ENCODE data around the gene LAGE3.

Gene LAGE3

GRCh38 chrX:154485150-154486051 lies 6.3 kb upstream of the LAGE3 start:
- ChIA-PET POLR2A (interaction anchor here (1.1 kb wide), 1 partner anchor 31 kb away, joined by 3 read pairs; the partner anchor contains the start of gene FAM3A), CTCF (interaction anchor here (0.7 to 1.7 kb wide), 4 partner anchors 8 to 45 kb away, joined by 3 to 7 read pairs (median 4); no protein-coding TSS in a partner anchor)
- WGBS (ENCODE audit: insufficient coverage) = 74% methylated on average over 25 of the region's 35 CpGs
- Histone ChIP-seq H3K36me3 (ENCODE audit: control insufficient read depth in 4 of 4, insufficient read depth in 4 of 4, low read length in 3 of 4) (peaks cover 0 to 23% (median 10%) of the 10 kb centered on the region in 4 experiments), H3K4me1 (ENCODE audit: control extremely low read depth in 1 of 4, control insufficient read depth in 4 of 4, insufficient read depth in 4 of 4, low read length in 3 of 4) (peaks cover 0 to 36% (median 26%) of the 10 kb centered on the region in 4 experiments), H3K27ac (ENCODE audit: insufficient read depth in 1 of 2, low read depth in 1 of 2, low read length in 2 of 2, poor library complexity in 1 of 2, severe bottlenecking in 2 of 2) (peak overlapping the region in 1 of 2 experiments; percentile 66), H3K27me3 (replicated peaks in 2 of 5; ENCODE audit: control insufficient read depth in 4 of 5, insufficient read depth in 5 of 5, low read length in 4 of 5) (peaks cover 0 to 4% (median 0%) of the 10 kb centered on the region in 5 experiments), H3K4me3 (ENCODE audit: control insufficient read depth in 1 of 7, extremely low read depth in 1 of 7, insufficient read depth in 4 of 7, low read depth in 2 of 7, low read length in 6 of 7) (peak overlapping the region in 6 of 7 experiments; percentile 46 to 76 (median 66)), H3K9me3 (ENCODE audit: control extremely low read depth in 1 of 5, control insufficient read depth in 4 of 5, insufficient read depth in 2 of 5, low read depth in 1 of 5, low read length in 4 of 5) (peaks cover 0 to 3% (median 0%) of the 10 kb centered on the region in 5 experiments)
- no peak for DNase-seq

- DNase-seq = peak in 1 of 3 donors; percentile 27
- Histone ChIP-seq H3K4me3 (ENCODE audit: control insufficient read depth in 1 of 7, extremely low read depth in 1 of 7, insufficient read depth in 4 of 7, low read depth in 2 of 7, low read length in 6 of 7) (no peak overlapping the region), H3K9me3 (ENCODE audit: control extremely low read depth in 1 of 5, control insufficient read depth in 4 of 5, insufficient read depth in 2 of 5, low read depth in 1 of 5, low read length in 4 of 5) (peaks cover 0 to 3% (median 0%) of the 10 kb centered on the region in 5 experiments), H3K4me1 (ENCODE audit: control extremely low read depth in 1 of 4, control insufficient read depth in 4 of 4, insufficient read depth in 4 of 4, low read length in 3 of 4) (peaks cover 0 to 37% (median 27%) of the 10 kb centered on the region in 4 experiments), H3K36me3 (ENCODE audit: control insufficient read depth in 4 of 4, insufficient read depth in 4 of 4, low read length in 3 of 4) (peaks cover 0 to 23% (median 10%) of the 10 kb centered on the region in 4 experiments), H3K27ac (ENCODE audit: insufficient read depth in 1 of 2, low read depth in 1 of 2, low read length in 2 of 2, poor library complexity in 1 of 2, severe bottlenecking in 2 of 2) (peak overlapping the region in 1 of 2 experiments; percentile 73), H3K27me3 (replicated peaks in 2 of 5; ENCODE audit: control insufficient read depth in 4 of 5, insufficient read depth in 5 of 5, low read length in 4 of 5) (peaks cover 0 to 4% (median 0%) of the 10 kb centered on the region in 5 experiments)
- POLR2A ChIA-PET = interaction anchor here (0.7 to 1.1 kb wide), 2 partner anchors 32 to 513 kb away, joined by 3 to 4 read pairs; partner anchors contain the start of genes FAM3A and HCFC1
- CTCF ChIA-PET = interaction anchor here (0.8 to 1.7 kb wide), 2 partner anchors 43 to 46 kb away, joined by 3 to 5 read pairs; no protein-coding TSS in a partner anchor
- 84% methylated on average over 12 of the region's 16 CpGs for WGBS (ENCODE audit: insufficient coverage)
These were observed 5.4 kb upstream of the LAGE3 start for GRCh38 chrX:154484255-154485149.

- H3K27ac ChIP-seq (ENCODE audit: insufficient read depth in 1 of 2, low read depth in 1 of 2, low read length in 2 of 2, poor library complexity in 1 of 2, severe bottlenecking in 2 of 2) = no peak overlapping the region
- DNase-seq = no peak
- peaks cover 0 to 38% (median 30%) of the 10 kb centered on the region in 4 experiments for H3K4me1 ChIP-seq (ENCODE audit: control extremely low read depth in 1 of 4, control insufficient read depth in 4 of 4, insufficient read depth in 4 of 4, low read length in 3 of 4)
- peaks cover 0 to 4% (median 0%) of the 10 kb centered on the region in 5 experiments for H3K27me3 ChIP-seq (replicated peaks in 2 of 5; ENCODE audit: control insufficient read depth in 4 of 5, insufficient read depth in 5 of 5, low read length in 4 of 5)
- ChIA-PET POLR2A (interaction anchor here (0.7 kb wide), 1 partner anchor 512 kb away, joined by 4 read pairs; the partner anchor contains the start of gene HCFC1), CTCF (interaction anchor here (1.7 kb wide), 1 partner anchor 44 kb away, joined by 5 read pairs; no protein-coding TSS in a partner anchor)
- H3K36me3 ChIP-seq (ENCODE audit: control insufficient read depth in 4 of 4, insufficient read depth in 4 of 4, low read length in 3 of 4) = peaks cover 0 to 19% (median 9%) of the 10 kb centered on the region in 4 experiments
- H3K9me3 ChIP-seq (ENCODE audit: control extremely low read depth in 1 of 5, control insufficient read depth in 4 of 5, insufficient read depth in 2 of 5, low read depth in 1 of 5, low read length in 4 of 5) = peaks cover 0 to 3% (median 0%) of the 10 kb centered on the region in 5 experiments
- WGBS (ENCODE audit: insufficient coverage) = 74% methylated on average over 5 of the region's 7 CpGs
- H3K4me3 ChIP-seq (ENCODE audit: control insufficient read depth in 1 of 7, extremely low read depth in 1 of 7, insufficient read depth in 4 of 7, low read depth in 2 of 7, low read length in 6 of 7) = no peak overlapping the region
These were observed 4.2 kb upstream of the LAGE3 start for GRCh38 chrX:154483325-154483724.

- Histone ChIP-seq H3K4me1 (ENCODE audit: control extremely low read depth in 1 of 4, control insufficient read depth in 4 of 4, insufficient read depth in 4 of 4, low read length in 3 of 4) (peaks cover 0 to 43% (median 30%) of the 10 kb centered on the region in 4 experiments), H3K9me3 (ENCODE audit: control extremely low read depth in 1 of 5, control insufficient read depth in 4 of 5, insufficient read depth in 2 of 5, low read depth in 1 of 5, low read length in 4 of 5) (peaks cover 0 to 3% (median 0%) of the 10 kb centered on the region in 5 experiments), H3K27ac (ENCODE audit: insufficient read depth in 1 of 2, low read depth in 1 of 2, low read length in 2 of 2, poor library complexity in 1 of 2, severe bottlenecking in 2 of 2) (no peak overlapping the region), H3K36me3 (ENCODE audit: control insufficient read depth in 4 of 4, insufficient read depth in 4 of 4, low read length in 3 of 4) (peaks cover 0 to 19% (median 7%) of the 10 kb centered on the region in 4 experiments), H3K4me3 (ENCODE audit: control insufficient read depth in 1 of 7, extremely low read depth in 1 of 7, insufficient read depth in 4 of 7, low read depth in 2 of 7, low read length in 6 of 7) (no peak overlapping the region), H3K27me3 (replicated peaks in 2 of 5; ENCODE audit: control insufficient read depth in 4 of 5, insufficient read depth in 5 of 5, low read length in 4 of 5) (peaks cover 0 to 4% (median 0%) of the 10 kb centered on the region in 5 experiments)
- DNase-seq = no peak
- 84% methylated on average over 6 of the region's 7 CpGs for WGBS (ENCODE audit: insufficient coverage)
- POLR2A ChIA-PET = no interaction called here
- CTCF ChIA-PET = no interaction called here
These were observed 3.7 kb upstream of the LAGE3 start for GRCh38 chrX:154482786-154483185.

GRCh38 chrX:154481911-154482601 lies 3.0 kb upstream of the LAGE3 start:
- Histone ChIP-seq H3K27me3 (replicated peaks in 2 of 5; ENCODE audit: control insufficient read depth in 4 of 5, insufficient read depth in 5 of 5, low read length in 4 of 5) (peaks cover 0 to 4% (median 0%) of the 10 kb centered on the region in 5 experiments), H3K27ac (ENCODE audit: insufficient read depth in 1 of 2, low read depth in 1 of 2, low read length in 2 of 2, poor library complexity in 1 of 2, severe bottlenecking in 2 of 2) (no peak overlapping the region), H3K9me3 (ENCODE audit: control extremely low read depth in 1 of 5, control insufficient read depth in 4 of 5, insufficient read depth in 2 of 5, low read depth in 1 of 5, low read length in 4 of 5) (peaks cover 0 to 3% (median 0%) of the 10 kb centered on the region in 5 experiments), H3K4me3 (ENCODE audit: control insufficient read depth in 1 of 7, extremely low read depth in 1 of 7, insufficient read depth in 4 of 7, low read depth in 2 of 7, low read length in 6 of 7) (no peak overlapping the region), H3K4me1 (ENCODE audit: control extremely low read depth in 1 of 4, control insufficient read depth in 4 of 4, insufficient read depth in 4 of 4, low read length in 3 of 4) (peaks cover 0 to 37% (median 27%) of the 10 kb centered on the region in 4 experiments), H3K36me3 (ENCODE audit: control insufficient read depth in 4 of 4, insufficient read depth in 4 of 4, low read length in 3 of 4) (peaks cover 0 to 19% (median 5%) of the 10 kb centered on the region in 4 experiments)
- ChIA-PET CTCF (interaction anchor here (0.8 kb wide), 1 partner anchor 41 kb away, joined by 3 read pairs; no protein-coding TSS in a partner anchor), POLR2A (no interaction called here)
- 87% methylated on average over 12 of the region's 14 CpGs for WGBS (ENCODE audit: insufficient coverage)
- no peak for DNase-seq

GRCh38 chrX:154481195-154481594 lies 2.1 kb upstream of the LAGE3 start:
- POLR2A ChIA-PET = interaction anchor here (1.2 kb wide), 1 partner anchor 9 kb away, joined by 12 read pairs; the partner anchor contains the start of gene SLC10A3
- CTCF ChIA-PET = no interaction called here
- Histone ChIP-seq H3K4me3 (ENCODE audit: control insufficient read depth in 1 of 7, extremely low read depth in 1 of 7, insufficient read depth in 4 of 7, low read depth in 2 of 7, low read length in 6 of 7) (no peak overlapping the region), H3K36me3 (ENCODE audit: control insufficient read depth in 4 of 4, insufficient read depth in 4 of 4, low read length in 3 of 4) (peaks cover 0 to 19% (median 5%) of the 10 kb centered on the region in 4 experiments), H3K9me3 (ENCODE audit: control extremely low read depth in 1 of 5, control insufficient read depth in 4 of 5, insufficient read depth in 2 of 5, low read depth in 1 of 5, low read length in 4 of 5) (no peaks in the 10 kb centered on the region), H3K27ac (ENCODE audit: insufficient read depth in 1 of 2, low read depth in 1 of 2, low read length in 2 of 2, poor library complexity in 1 of 2, severe bottlenecking in 2 of 2) (no peak overlapping the region), H3K27me3 (replicated peaks in 2 of 5; ENCODE audit: control insufficient read depth in 4 of 5, insufficient read depth in 5 of 5, low read length in 4 of 5) (peaks cover 0 to 4% (median 0%) of the 10 kb centered on the region in 5 experiments), H3K4me1 (ENCODE audit: control extremely low read depth in 1 of 4, control insufficient read depth in 4 of 4, insufficient read depth in 4 of 4, low read length in 3 of 4) (peaks cover 0 to 35% (median 24%) of the 10 kb centered on the region in 4 experiments)
- 89% methylated on average over 2 of the region's 5 CpGs for WGBS (ENCODE audit: insufficient coverage)
- no peak for DNase-seq
